Vagina (tissue), 2 donors: ENCODE results near the gene PPP4R3B. TPM values are rescaled to one million over a fixed set of nuclear protein-coding genes. Genes with fewer than 3 reads are reported as not detected.
A peak's percentile ranks its signal among the peaks of the same experiment; 100 is the strongest.

ENCODE experiments used
- DNase-seq, 2 donors: peaks; one replicate each; pipeline ENCODE4 v3.0.0-alpha.2; 2017; ENCODE audit errors: extremely low spot score in 2 of 2
- H3K27ac ChIP-seq: fragments of 200-600 bp; sonication (generic); one replicate; pipeline ENCODE4 v1.5.1; 2019
- H3K27me3 ChIP-seq: fragments of 200-600 bp; sonication (generic); one replicate; pipeline ENCODE4 v1.5.1; 2019
- H3K36me3 ChIP-seq, 2 donors: fragments of 200-600 bp; sonication (generic); one replicate each; pipeline ENCODE4 v1.5.1; 2017 to 2019
- H3K4me1 ChIP-seq: fragments of 200-600 bp; sonication (generic); one replicate; pipeline ENCODE4 v1.5.1; 2019
- H3K4me3 ChIP-seq, 2 donors: fragments of 200-600 bp; sonication (generic); 1 replicate in 1 of 2; 2 replicates in 1 of 2; pipeline ENCODE4 v1.5.1; 2016 to 2019
- H3K9me3 ChIP-seq: fragments of 200-600 bp; sonication (generic); one replicate; pipeline ENCODE4 v1.5.1; 2019
- CTCF ChIP-seq, 3 experiments: fragments of 450-650 bp in 2 of 3; fragments of 200-600 bp in 1 of 3; sonication (generic) in 1 of 3; IDR thresholded peaks; one replicate each; pipeline ENCODE4 v1.5.1; 2017 to 2019; ENCODE audit warnings: antibody characterized with exemption in 3 of 3, mild to moderate bottlenecking in 2 of 3, moderate library complexity in 2 of 3
- POLR2A ChIP-seq, 2 donors: fragments of 450-650 bp; IDR thresholded peaks; one replicate each; pipeline ENCODE4 v1.6.1; 2017; ENCODE audit warnings: antibody characterized with exemption in 2 of 2, mild to moderate bottlenecking in 2 of 2, moderate library complexity in 2 of 2
- POLR2AphosphoS5 ChIP-seq, 2 donors: sonication (generic); formaldehyde crosslinking; IDR thresholded peaks; one replicate each; pipeline ENCODE4 v1.9.0; 2017; ENCODE audit warnings: antibody characterized with exemption in 2 of 2, mild to moderate bottlenecking in 2 of 2, low read depth in 1 of 2; ENCODE audit not compliant: insufficient read depth in 1 of 2
- intact Hi-C: fragments of 100-400 bp; cut with DNase I; formaldehyde crosslinking; loops from one replicate; pipeline ENCODE4 v1.15.1; 2023
- total RNA-seq: library from RNA; depleted of rRNA; stranded (reverse); fragments of >200 nt; gene quantifications from one replicate; pipeline ENCODE4 v1.2.3, GENCODE V29; 2016

PPP4R3B gene
- total RNA-seq = 44.9 TPM

- no peaks in the 10 kb centered on the region for H3K27me3 ChIP-seq
- TF ChIP-seq CTCF (IDR thresholded peaks at IDR 0.05) (peak in 1 of 3 experiments; percentile 79), POLR2AphosphoS5 (IDR thresholded peaks at IDR 0.05; ENCODE audit: insufficient read depth in 1 of 2, low read depth in 1 of 2) (peak; percentile 98 to 99), POLR2A (IDR thresholded peaks at IDR 0.05) (peak; percentile 47 to 92)
- H3K4me3 ChIP-seq = peak within 1 kb of the TSS; percentile 93 to 95
- no peaks in the 10 kb centered on the region for H3K9me3 ChIP-seq
- peaks cover 57% of the 10 kb centered on the region for H3K4me1 ChIP-seq
- peaks cover 0 to 17% of the 10 kb centered on the region in 2 donors for H3K36me3 ChIP-seq
- peak within 1 kb of the TSS; percentile 92 for H3K27ac ChIP-seq
- DNase-seq = peak; percentile 98 to 100
- intact Hi-C loops = no loop called here
Measured at GRCh38 chr2:55617175-55618024, at the start of gene PPP4R3B. PPP4R3B (minus strand) TSS chr2:55617622; CDS start chr2:55617285, 337 bp downstream.

- Histone ChIP-seq H3K36me3 (peaks cover 0 to 23% of the 10 kb centered on the region in 2 donors), H3K27ac (no peak overlapping the region), H3K9me3 (no peaks in the 10 kb centered on the region), H3K4me1 (no peaks in the 10 kb centered on the region), H3K4me3 (no peak overlapping the region), H3K27me3 (no peaks in the 10 kb centered on the region)
- DNase-seq = no peak
- intact Hi-C loops = no loop called here
- TF ChIP-seq POLR2A (IDR thresholded peaks at IDR 0.05) (no peak), POLR2AphosphoS5 (IDR thresholded peaks at IDR 0.05; ENCODE audit: insufficient read depth in 1 of 2, low read depth in 1 of 2) (no peak), CTCF (IDR thresholded peaks at IDR 0.05) (no peak)
Measured at GRCh38 chr2:55653255-55653654, 35.8 kb upstream of the PPP4R3B start.

- Histone ChIP-seq H3K27ac (no peak overlapping the region), H3K4me1 (no peaks in the 10 kb centered on the region), H3K9me3 (no peaks in the 10 kb centered on the region), H3K36me3 (peaks cover 0 to 11% of the 10 kb centered on the region in 2 donors), H3K27me3 (no peaks in the 10 kb centered on the region), H3K4me3 (no peak overlapping the region)
- TF ChIP-seq CTCF (IDR thresholded peaks at IDR 0.05) (no peak), POLR2AphosphoS5 (IDR thresholded peaks at IDR 0.05; ENCODE audit: insufficient read depth in 1 of 2, low read depth in 1 of 2) (no peak)
- DNase-seq = no peak
- intact Hi-C loops = no loop called here
Measured at GRCh38 chr2:55649211-55649610, 31.8 kb upstream of the PPP4R3B start.

- TF ChIP-seq CTCF (IDR thresholded peaks at IDR 0.05) (no peak), POLR2AphosphoS5 (IDR thresholded peaks at IDR 0.05; ENCODE audit: insufficient read depth in 1 of 2, low read depth in 1 of 2) (no peak), POLR2A (IDR thresholded peaks at IDR 0.05) (no peak)
- H3K36me3 ChIP-seq = peaks cover 0 to 41% of the 10 kb centered on the region in 2 donors
- intact Hi-C loops = no loop called here
- H3K27me3 ChIP-seq = no peaks in the 10 kb centered on the region
- H3K27ac ChIP-seq = no peak overlapping the region
- H3K4me3 ChIP-seq = no peak overlapping the region
- DNase-seq = no peak
- no peaks in the 10 kb centered on the region for H3K9me3 ChIP-seq
- no peaks in the 10 kb centered on the region for H3K4me1 ChIP-seq
Measured at GRCh38 chr2:55636831-55637230, 19.4 kb upstream of the PPP4R3B start.

GRCh38 chr2:55628931-55629330 is 11.5 kb upstream of the PPP4R3B start:
- DNase-seq = no peak
- intact Hi-C loops = no loop called here
- Histone ChIP-seq H3K4me1 (peaks cover 6% of the 10 kb centered on the region), H3K27ac (no peak overlapping the region), H3K4me3 (no peak overlapping the region), H3K36me3 (no peaks in the 10 kb centered on the region), H3K9me3 (no peaks in the 10 kb centered on the region), H3K27me3 (no peaks in the 10 kb centered on the region)
- no peak for TF ChIP-seq POLR2A (IDR thresholded peaks at IDR 0.05)
- no peak for TF ChIP-seq CTCF (IDR thresholded peaks at IDR 0.05)
- TF ChIP-seq POLR2AphosphoS5 (IDR thresholded peaks at IDR 0.05; ENCODE audit: insufficient read depth in 1 of 2, low read depth in 1 of 2) = no peak
